NCI-H2081 (cell line): ENCODE measurements around the gene KLHL10.
"Not testable (repeated sequence)": the region's sequence is repeated elsewhere in the genome, so short reads cannot be mapped to it uniquely, and the experiment has no call there.

ENCODE experiments used
- DNase-seq, 2 experiments: peaks; one replicate each; lab custom pipeline; 2025; lab: John Stamatoyannopoulos, UW

KLHL10 gene

GRCh38 chr17:41813152-41813680, 24.4 kb upstream of the KLHL10 start:
- no peak for DNase-seq

GRCh38 chr17:41813699-41814124, 23.9 kb upstream of the KLHL10 start:
- no peak for DNase-seq

GRCh38 chr17:41814195-41814594, 23.4 kb upstream of the KLHL10 start:
- DNase-seq: no peak

- DNase-seq: no peak
Observed at GRCh38 chr17:41816637-41817320, 20.8 kb upstream of the KLHL10 start.

- DNase-seq: no peak
Observed at GRCh38 chr17:41818024-41818423, 19.6 kb upstream of the KLHL10 start.

- DNase-seq: no peak
Observed at GRCh38 chr17:41821776-41822175, 15.8 kb upstream of the KLHL10 start.

GRCh38 chr17:41822216-41823140, 15.1 kb upstream of the KLHL10 start:
- no peak for DNase-seq

GRCh38 chr17:41823141-41823524, 14.5 kb upstream of the KLHL10 start:
- DNase-seq: no peak

- no peak for DNase-seq
Observed at GRCh38 chr17:41823580-41823979, 14.0 kb upstream of the KLHL10 start.

GRCh38 chr17:41824086-41824485, 13.5 kb upstream of the KLHL10 start:
- DNase-seq: no peak

GRCh38 chr17:41825175-41825845, 12.3 kb upstream of the KLHL10 start:
- no peak for DNase-seq

- not testable (repeated sequence) for DNase-seq
Observed at GRCh38 chr17:41829961-41830360, 7.7 kb upstream of the KLHL10 start.

- DNase-seq: no peak
Observed at GRCh38 chr17:41835214-41835799, 2.3 kb upstream of the KLHL10 start.

- DNase-seq: peak; percentile 52 to 63
Observed at GRCh38 chr17:41835800-41836549, 1.6 kb upstream of the KLHL10 start, which contains the start of gene NT5C3B. NT5C3B (minus strand) TSS chr17:41836232; CDS start chr17:41836193, 39 bp downstream.

- no peak for DNase-seq
Observed at GRCh38 chr17:41836550-41837196, 952 bp upstream of the KLHL10 start.

GRCh38 chr17:41839448-41839847, 1.8 kb downstream of the KLHL10 start:
- DNase-seq: not testable (repeated sequence)

GRCh38 chr17:41840781-41841180, 3.2 kb downstream of the KLHL10 start:
- DNase-seq: not testable (repeated sequence)

- DNase-seq: no peak
Observed at GRCh38 chr17:41844971-41845370, 7.3 kb downstream of the KLHL10 start.

GRCh38 chr17:41848788-41849187, 11.2 kb downstream of the KLHL10 start:
- no peak for DNase-seq

GRCh38 chr17:41849251-41849990, 11.8 kb downstream of the KLHL10 start:
- DNase-seq: no peak
